Measurements from ENCODE around the gene CELA1.

GRCh38 chr12:51381226-51382079, 35.0 kb upstream of the CELA1 start:
- no peak for TF ChIP-seq CTCF (IDR thresholded peaks at IDR 0.05; ENCODE audit: insufficient read depth, low read depth, low read length)
- no peak for TF ChIP-seq EZH2 (IDR thresholded peaks at IDR 0.05; ENCODE audit: insufficient read depth, low read length)
